A172 (cell line): Measurements from ENCODE around the gene DNAH5. TPM values are rescaled to one million over a fixed set of nuclear protein-coding genes. Genes with fewer than 3 reads are reported as not detected.
"Not testable (repeated sequence)": the region's sequence is repeated elsewhere in the genome, so short reads cannot be mapped to it uniquely, and the experiment has no call there.

Experiments
- DNase-seq: peaks from one replicate; pipeline ENCODE4 v3.0.0-alpha.2; 2015; ENCODE audit warnings: low spot score
- total RNA-seq: library from RNA; depleted of rRNA; stranded (reverse); fragments of >200 nt; shearing (Covaris generic); gene quantifications from 2 replicates; pipeline ENCODE4 v1.2.3, GENCODE V29; 2014; rRNA removed

Gene DNAH5, protein sequence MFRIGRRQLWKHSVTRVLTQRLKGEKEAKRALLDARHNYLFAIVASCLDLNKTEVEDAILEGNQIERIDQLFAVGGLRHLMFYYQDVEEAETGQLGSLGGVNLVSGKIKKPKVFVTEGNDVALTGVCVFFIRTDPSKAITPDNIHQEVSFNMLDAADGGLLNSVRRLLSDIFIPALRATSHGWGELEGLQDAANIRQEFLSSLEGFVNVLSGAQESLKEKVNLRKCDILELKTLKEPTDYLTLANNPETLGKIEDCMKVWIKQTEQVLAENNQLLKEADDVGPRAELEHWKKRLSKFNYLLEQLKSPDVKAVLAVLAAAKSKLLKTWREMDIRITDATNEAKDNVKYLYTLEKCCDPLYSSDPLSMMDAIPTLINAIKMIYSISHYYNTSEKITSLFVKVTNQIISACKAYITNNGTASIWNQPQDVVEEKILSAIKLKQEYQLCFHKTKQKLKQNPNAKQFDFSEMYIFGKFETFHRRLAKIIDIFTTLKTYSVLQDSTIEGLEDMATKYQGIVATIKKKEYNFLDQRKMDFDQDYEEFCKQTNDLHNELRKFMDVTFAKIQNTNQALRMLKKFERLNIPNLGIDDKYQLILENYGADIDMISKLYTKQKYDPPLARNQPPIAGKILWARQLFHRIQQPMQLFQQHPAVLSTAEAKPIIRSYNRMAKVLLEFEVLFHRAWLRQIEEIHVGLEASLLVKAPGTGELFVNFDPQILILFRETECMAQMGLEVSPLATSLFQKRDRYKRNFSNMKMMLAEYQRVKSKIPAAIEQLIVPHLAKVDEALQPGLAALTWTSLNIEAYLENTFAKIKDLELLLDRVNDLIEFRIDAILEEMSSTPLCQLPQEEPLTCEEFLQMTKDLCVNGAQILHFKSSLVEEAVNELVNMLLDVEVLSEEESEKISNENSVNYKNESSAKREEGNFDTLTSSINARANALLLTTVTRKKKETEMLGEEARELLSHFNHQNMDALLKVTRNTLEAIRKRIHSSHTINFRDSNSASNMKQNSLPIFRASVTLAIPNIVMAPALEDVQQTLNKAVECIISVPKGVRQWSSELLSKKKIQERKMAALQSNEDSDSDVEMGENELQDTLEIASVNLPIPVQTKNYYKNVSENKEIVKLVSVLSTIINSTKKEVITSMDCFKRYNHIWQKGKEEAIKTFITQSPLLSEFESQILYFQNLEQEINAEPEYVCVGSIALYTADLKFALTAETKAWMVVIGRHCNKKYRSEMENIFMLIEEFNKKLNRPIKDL (N-terminal part only)
- total RNA-seq: 2.1 and 2.2 TPM in 2 replicates

DNA sequence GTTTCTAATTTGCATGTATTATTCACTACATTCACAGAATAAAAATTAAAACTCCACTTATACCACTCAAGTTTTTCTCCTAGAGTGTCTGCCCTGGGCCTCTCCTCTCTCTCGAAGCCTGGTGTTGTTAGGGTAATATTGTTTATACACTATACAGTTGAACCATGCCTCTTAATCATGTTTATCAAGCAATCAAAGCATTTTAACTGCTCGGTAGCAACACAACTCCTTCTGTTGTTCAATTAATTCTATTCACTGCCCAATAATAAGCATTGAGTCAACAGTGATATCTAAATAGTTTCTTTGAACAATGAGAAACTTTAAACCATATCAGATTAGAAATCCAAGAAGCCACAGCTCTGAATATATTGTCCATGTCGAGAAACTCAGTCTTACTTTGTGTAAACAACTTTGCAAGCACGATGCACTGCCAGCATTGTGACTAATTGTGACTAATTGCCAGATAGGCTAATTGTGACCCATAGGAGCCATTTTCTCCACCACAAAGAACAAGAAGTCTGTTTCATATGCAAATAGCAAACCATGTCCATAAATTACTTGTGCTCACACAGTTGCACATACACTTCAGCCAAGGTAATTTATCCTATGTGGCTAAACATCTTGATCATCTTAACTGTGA, at the start of gene DNAH5:
Gene DNAH5, minus strand, starts transcription at position 129 of the 640 bp plus-strand sequence. CDS start 250 bp downstream, outside the sequence.
- DNase-seq: peak; percentile 28

DNA sequence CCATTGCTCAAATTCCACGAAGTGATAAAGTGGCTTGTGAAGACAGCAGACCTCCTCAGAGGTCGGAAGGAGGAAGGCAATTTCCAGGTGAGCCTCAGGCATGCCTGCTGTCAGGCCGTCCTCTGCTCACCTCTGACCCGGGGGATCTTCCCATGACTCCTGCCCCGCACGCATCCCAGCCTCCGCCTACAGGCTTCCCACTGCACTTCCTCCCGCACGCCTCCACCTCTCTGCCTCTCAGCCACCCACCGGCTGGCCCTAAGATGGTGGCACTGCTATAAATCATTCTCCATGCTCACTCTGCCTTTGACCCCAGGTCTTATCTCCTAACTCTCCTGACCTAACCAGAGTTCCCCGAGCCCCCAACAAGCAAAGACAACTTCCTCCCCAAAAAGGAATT, 49.4 kb upstream of the DNAH5 start:
- no peak for DNase-seq

DNA sequence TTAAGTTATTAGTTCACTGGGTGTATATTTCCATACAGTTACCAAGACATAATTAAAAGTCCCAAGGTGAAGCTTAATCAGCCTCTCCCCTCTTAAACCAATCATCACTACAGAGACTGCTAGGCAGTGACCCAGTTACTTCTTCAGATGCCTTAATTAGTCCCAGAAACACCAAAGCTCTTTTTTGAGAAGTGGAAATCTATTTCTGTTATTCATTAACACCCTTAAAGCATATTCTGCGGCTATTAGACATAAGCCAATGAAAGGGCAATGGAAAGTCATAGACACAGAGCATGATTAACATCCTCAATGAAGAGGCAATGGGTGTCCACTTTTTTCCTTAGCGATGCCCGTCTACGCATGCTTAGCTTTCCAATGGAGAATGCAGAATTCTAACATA, 48.3 kb upstream of the DNAH5 start:
- DNase-seq: no peak

DNA sequence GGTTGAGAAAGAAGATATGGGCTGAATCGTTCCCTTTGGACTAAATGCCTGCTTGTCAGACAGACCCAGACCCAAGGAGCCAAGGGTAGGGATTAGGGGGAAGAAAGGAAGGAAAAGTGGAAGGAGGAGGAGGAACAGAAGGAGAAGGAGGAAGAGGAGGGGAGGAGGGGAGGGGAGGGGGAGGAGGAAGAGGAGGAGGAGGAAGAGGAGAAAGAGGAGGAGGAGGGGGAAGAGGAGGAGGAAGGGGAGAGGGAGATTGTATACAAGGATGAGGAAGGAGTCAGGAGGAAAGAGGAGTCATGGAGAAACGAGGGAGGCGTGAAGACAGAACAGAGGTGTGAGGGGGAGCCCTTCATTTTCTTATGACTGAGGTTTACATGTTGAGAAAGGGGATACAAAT, 46.9 kb upstream of the DNAH5 start:
- DNase-seq: no peak

DNA sequence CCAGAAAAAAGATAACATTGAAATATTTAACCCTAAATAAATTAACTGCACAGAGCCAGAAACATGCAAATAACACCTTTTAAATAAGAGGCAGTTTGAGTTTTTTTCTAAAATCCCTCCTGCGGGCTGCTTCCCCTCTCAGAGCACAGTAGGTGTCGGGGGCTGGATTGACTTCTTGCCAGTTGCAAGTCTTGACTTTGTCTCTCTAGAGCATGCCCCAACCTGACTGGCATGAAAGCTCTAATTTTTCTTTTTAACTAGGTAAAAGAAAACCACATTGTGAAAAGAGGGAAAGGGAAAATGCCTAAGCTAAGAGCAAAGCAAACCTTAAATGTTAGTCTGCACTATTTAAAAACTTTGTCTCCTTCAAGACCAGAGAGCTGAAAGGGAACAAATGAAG, 46.4 kb upstream of the DNAH5 start:
- DNase-seq: no peak

DNA sequence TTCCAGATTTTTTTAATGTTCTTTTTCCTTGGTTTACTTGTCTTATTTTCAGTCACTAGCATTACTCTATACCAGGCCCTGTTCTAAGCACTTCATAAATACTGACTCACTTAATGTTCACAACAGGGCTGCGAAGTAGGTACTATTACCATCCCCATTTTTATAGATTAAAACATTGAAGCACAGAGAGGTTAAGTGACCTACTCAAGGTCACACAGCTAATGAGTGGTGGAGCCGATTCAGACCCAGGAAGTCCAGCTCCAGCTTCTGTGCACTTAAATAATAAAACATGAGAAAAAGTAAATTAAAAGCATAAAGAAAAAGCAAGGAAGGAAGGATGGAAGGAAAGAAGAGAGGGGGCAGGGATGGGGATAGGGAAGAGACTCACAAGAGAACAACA, 45.3 kb upstream of the DNAH5 start:
- DNase-seq: no peak

DNA sequence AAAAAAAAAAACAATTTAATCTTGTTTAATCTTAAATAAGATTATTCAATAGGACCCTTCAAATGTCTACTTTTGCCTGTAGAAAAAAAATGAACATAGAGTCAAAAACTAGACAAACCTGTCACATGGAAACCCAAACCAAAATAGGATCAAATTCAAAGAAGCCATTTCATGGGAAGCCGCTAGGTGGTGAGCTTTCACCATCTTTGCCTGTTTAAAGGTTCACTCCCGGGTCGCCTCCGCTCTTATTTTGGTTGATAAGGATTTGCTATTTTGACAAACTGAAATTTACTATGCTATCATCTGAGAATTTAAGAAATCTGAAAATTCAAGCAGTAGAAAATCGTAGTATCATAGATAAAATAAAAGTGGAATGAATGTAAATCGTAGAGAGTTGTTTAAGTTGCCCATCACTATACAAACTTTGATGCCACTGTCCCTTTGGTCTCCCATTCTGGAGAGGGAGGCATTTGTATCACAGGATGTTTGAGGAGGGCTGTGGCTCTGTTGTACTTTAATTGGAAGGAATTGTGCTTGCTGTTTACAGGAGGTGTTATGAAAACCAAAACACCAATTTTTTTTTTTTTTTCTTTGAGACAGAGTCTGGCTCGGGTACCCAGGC, 43.5 kb upstream of the DNAH5 start:
- peak; percentile 81 for DNase-seq

DNA sequence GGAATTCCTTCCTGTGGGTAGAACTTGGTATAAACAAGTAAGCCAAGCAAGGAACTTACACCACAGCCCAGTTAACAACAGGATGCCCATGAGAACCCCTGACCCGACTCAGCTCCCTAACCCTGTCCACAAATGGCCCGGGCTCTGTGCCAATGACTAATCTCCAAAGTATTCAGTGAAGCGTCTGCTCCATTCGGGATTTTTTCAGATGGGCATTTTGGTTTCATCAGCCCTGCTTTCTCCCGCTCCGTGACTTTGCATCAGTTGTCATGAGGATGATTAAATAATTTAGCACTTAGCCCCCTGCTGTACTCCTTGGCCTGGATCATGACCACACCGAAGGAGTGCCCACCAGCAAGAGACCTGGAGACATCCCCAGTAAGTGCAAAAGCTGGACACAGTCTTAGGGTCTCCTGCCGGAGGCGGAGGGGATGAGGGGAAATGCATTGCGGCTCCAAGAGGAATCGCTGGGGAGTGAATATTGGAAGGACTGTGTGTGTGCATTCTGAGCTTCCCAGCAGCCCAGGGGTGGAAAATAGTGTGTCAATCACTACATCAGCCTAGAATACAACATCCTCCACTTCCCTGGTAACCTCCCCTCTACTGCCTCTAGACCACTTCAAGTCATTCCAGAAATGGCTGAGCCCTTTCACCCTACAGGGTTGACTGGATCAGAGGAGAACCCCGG, 41.4 kb upstream of the DNAH5 start:
- peak; percentile 95 for DNase-seq

DNA sequence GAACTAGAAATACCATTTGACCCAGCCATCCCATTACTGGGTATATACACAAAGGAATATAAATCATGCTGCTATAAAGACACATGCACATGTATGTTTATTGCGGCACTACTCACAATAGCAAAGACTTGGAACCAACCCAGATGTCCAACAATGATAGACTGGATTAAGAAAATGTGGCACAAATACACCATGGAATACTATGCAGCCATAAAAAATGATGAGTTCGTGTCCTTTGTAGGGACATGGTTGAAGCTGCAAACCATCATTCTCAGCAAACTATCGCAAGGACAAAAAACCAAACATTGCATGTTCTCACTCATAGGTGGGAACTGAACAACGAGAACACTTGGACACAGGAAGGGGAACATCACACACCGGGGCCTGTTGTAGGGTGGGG, 40.4 kb upstream of the DNAH5 start:
- DNase-seq: not testable (repeated sequence)

DNA sequence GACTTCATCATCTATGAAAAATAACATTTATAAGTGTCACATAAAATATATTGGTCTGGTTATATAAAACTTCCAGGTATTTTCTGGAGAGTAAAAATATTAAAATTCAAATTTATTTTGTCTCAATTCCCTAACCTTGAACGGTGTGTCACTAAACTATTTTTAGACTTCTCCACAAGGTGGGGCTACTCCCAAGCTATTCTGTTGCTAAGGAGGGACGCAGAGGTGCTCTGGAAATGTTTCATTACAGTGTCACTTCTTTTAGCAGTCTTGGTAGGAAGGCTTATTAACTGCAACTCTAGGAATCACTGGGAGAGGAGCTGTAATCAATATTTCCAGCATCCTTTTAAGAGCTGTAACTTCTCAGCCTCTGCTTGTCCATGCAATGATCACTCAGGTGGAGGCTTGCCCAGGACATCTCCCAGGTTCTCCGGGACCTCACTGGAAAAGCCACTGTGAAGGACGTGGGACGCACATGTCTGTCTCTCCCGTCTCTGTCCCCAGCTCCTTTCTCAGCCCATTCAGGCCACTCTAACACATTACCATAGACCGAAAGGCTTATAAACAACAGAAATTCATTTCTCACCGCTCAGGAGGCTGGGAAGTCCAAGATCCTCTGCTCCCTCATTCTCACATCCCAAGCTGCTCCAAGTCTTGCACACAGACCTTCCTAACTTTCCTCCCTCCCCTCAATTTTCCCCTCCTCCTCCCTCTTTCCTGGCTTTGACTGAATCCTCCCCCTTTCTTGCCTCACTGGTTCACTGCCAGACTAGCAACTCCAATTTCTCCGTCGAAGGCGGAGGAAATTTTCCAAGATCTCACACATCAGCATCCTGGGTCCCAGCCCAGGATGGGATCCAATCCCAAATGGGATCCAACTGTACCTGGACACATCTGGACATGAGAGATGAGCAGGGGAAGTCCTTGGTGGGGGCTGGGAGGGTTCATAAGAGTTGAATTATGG, 32.7 kb upstream of the DNAH5 start:
- peak; percentile 74 for DNase-seq

DNA sequence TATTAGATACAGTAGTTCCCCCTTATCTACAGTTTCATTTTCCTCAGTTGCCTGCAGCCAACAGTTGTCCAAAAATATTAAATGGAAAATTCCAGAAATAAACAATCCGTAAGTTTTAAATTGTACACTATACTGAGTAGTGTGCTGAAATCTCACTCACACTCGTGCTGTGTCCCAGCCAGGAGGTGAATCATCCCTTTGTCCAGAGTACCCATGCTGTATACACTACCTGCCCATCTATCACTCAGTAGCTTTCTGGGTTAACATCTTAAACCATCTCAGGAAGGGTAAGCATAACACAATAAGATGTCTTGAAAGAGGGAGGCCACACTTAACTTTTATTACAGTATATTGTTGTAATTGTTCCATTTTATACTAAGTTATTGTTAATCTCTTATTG, 31.7 kb upstream of the DNAH5 start:
- no peak for DNase-seq

DNA sequence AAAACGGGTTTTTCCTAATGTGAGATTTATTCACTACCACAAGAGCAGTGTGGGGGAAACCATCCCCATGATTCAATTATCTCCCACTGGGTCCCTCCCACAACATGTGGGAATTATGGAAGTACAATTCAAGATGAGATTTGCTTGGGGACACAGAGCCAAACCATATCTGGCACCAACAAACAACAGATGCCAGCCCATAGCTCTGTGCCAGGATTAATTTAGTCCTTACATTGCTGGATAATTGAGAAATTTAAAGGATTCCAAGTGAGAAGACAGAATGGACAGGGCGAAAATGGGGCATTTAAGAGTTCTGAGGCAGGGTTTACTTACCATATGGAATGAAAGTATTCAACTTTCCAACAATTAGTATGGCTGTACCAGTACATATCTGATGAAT, 30.8 kb upstream of the DNAH5 start:
- DNase-seq: no peak

DNA sequence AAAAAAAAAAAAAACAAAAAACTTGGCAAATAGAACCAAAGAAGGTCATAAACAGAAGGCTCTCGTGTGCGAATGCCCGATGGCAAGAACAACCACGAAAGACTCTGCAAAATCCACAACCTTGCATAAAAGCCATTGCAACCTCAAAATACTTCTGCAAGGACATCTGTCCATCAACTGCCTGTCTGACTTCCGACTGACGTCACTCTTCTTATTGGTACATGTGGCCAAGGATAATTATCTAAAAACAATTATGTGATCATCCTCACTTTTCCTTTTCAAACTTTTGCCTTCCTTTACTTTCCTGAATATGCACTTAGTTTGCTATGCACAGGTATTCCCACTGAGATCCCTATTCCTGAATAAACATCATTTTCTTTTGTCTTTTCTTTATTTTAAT, 29.2 kb upstream of the DNAH5 start:
- no peak for DNase-seq

DNA sequence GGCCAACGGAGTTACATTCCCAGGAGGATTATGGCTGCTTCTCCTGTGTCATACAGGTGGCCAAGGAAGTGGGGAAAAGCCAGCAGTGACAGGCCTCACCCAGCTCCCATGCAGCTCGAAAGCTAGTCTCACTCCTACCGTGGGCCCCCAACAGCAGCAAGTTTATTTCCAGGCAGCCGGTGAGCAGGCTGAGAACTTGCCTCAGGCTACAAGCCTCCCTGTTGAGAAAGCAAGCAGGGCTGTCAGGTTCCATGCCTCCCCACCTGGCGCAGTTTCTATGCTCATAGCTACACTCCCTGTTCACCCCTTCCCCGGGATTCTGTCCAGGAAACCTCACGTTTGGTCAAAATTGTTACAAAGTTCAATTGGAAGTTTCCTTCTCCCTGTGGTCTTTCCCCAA, 27.5 kb upstream of the DNAH5 start:
- no peak for DNase-seq

DNA sequence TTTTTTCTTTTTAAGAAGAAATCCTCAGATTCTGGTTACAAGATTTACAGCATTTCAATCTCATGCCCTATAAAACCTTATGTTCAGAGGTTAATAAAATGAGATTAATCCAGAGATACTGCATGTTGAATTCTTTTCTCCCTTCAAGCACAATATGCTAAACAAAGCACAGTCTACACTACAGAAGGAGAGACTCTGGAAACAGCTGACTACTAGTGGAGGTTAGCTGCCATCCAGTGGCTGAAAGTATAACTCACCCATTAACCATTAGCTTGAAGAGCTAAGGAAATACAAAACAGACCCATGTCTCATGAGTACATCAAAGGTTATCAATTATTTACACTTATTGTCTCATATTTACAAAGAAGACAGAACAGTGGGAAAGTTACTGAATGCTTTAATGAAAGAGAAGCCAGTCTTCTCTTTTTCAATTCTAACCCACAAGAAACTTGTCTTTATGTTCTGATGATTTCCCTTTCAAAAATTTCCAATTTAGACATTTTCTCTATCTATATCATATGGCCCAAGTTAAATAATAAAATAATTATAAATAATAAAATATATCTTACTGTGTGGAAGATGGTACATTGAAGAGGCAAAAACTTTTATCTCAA, 12.7 kb upstream of the DNAH5 start:
- peak; percentile 75 for DNase-seq

DNA sequence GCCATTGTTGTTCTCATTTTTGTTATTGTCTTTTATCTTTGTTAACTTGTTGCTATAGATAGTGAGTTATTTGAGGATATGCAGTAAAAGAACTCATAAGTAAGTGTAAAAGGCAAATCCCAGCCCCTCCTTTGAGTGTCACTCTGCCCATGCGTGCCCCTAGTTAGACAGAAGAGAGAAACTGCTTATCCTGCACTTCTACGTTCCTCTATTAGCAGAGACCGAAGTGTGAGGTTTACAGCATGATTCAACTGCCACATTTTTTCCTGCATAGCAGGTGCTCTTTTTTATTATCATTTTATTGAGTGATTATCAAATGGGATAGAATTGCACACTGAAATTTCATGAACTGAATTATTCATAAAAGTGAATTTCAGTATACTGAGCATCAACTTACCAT, 12.0 kb upstream of the DNAH5 start:
- no peak for DNase-seq

DNA sequence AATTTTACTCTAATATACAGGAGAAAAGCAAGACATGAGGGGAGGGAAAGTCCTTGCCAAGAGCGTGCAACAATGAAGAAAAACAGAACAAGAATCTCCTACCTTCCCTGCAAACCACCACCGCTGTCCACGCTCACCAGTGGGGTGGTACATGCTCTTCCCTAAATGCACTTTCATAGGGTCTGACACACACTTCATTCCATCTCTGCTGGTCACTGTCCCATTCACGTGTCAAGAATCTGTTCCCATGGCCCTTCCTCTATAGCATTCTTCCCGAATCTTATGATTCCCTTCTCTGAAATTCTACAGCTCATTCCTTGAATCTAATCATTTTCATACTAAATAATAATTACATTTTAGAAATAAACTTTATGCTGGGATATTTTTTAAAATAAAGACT, 11.4 kb upstream of the DNAH5 start:
- peak; percentile 31 for DNase-seq

DNA sequence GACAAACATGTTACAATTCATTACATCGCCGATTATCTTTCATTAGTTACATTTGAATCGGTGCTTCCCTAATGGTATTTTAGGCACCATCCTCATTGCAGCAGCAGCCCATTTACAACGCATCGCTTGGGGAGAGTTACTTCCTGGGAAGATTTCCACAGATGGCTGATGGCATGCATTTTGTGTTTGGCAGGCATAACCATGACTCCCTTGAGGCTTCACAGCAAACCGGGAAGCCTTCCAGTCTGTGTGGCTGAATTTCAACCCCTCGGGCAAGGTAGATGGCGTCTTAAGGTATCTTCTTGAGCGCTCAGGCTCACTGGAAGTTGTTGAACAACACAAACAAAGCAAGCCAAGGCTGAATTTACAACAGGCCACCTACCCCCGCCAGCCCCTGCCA, 1.6 kb upstream of the DNAH5 start:
- no peak for DNase-seq

DNA sequence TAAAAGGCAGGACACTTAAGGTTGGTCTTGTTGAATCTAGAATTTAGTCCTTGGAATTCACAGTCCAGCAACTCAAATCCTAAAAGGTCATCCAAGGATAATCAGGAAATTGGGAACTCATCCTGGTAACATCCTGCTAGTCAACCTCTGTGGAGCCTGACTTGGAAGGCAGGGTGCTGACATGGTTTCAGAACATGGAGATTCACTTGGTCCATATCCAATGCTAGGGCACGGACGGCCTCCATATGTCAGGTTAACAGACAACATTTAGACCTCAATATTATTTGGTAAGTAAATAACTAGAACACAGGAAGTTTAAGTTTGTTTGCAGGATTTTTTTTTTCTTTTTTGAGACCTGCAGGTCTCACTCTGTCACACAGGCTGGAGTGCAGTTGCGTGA, 783 bp upstream of the DNAH5 start:
- no peak for DNase-seq
